ENCODE results near the gene ASNSD1. TPM values are rescaled to one million over a fixed set of nuclear protein-coding genes. Genes with fewer than 3 reads are reported as not detected.
"Not testable (repeated sequence)": the region's sequence is repeated elsewhere in the genome, so short reads cannot be mapped to it uniquely, and the experiment has no call there.

ASNSD1 gene
- total RNA-seq, 6 experiments from 2014 or later, result 18.7 to 31.6 (median 27.0) TPM

GRCh38 chr2:189685540-189686229, 24.4 kb downstream of the ASNSD1 start:
- Histone ChIP-seq H3K36me3 (peaks cover 0 to 5% (median 0%) of the 10 kb centered on the region in 4 donors), H3K4me3 (no peak overlapping the region), H3K9me3 (no peaks in the 10 kb centered on the region), H3K4me1 (no peaks in the 10 kb centered on the region), H3K27me3 (no peaks in the 10 kb centered on the region), H3K27ac (no peak overlapping the region)
- TF ChIP-seq CTCF (IDR thresholded peaks at IDR 0.05) (no peak), POLR2A (IDR thresholded peaks at IDR 0.05) (no peak)
- ATAC-seq (no peak), DNase-seq (no peak)
- intact Hi-C loops (cut with DNase I), result no loop called here
- 67% methylated on average over 2 of the region's 2 CpGs for WGBS (ENCODE audit: insufficient coverage, low coverage, low lambda C conversion rate, missing lambda C conversion rate)

GRCh38 chr2:189687796-189688195, 26.5 kb downstream of the ASNSD1 start:
- H3K4me3 ChIP-seq; ATAC-seq; H3K9me3 ChIP-seq; DNase-seq; H3K27me3 ChIP-seq; H3K36me3 ChIP-seq; H3K4me1 ChIP-seq; intact Hi-C loops (cut with DNase I); H3K27ac ChIP-seq: not testable (repeated sequence)
- 45% methylated on average over 1 of the region's 1 CpG for WGBS (ENCODE audit: insufficient coverage, low coverage, low lambda C conversion rate, missing lambda C conversion rate)

GRCh38 chr2:189696223-189696622, 35.0 kb downstream of the ASNSD1 start:
- Histone ChIP-seq H3K4me1 (peaks cover 0 to 7% (median 0%) of the 10 kb centered on the region in 4 donors), H3K9me3 (no peaks in the 10 kb centered on the region), H3K27me3 (no peaks in the 10 kb centered on the region), H3K27ac (no peak overlapping the region), H3K36me3 (no peaks in the 10 kb centered on the region), H3K4me3 (no peak overlapping the region)
- ATAC-seq (no peak), DNase-seq (no peak)
- intact Hi-C loops (cut with DNase I), result no loop called here
- 69% methylated on average over 3 of the region's 3 CpGs for WGBS (ENCODE audit: insufficient coverage, low coverage, low lambda C conversion rate, missing lambda C conversion rate)
- TF ChIP-seq CTCF (IDR thresholded peaks at IDR 0.05) (no peak), POLR2A (IDR thresholded peaks at IDR 0.05) (no peak)

GRCh38 chr2:189698020-189698887, 37.0 kb downstream of the ASNSD1 start:
- intact Hi-C loops (cut with DNase I), result no loop called here
- peak; percentile 97 to 98 (median 98) for ATAC-seq
- peak in 1 of 3 donors; percentile 63 for DNase-seq
- WGBS (ENCODE audit: insufficient coverage, low coverage, low lambda C conversion rate, missing lambda C conversion rate), result 17% methylated on average over 6 of the region's 6 CpGs
- Histone ChIP-seq H3K36me3 (no peaks in the 10 kb centered on the region), H3K9me3 (no peaks in the 10 kb centered on the region), H3K27ac (peak overlapping the region in 1 of 3 donors; percentile 34), H3K4me1 (peaks cover 0 to 7% (median 0%) of the 10 kb centered on the region in 4 donors), H3K4me3 (peak overlapping the region in 2 of 3 donors; percentile 30 to 35), H3K27me3 (no peaks in the 10 kb centered on the region)
- peak; percentile 47 to 76 (median 70) for TF ChIP-seq CTCF (IDR thresholded peaks at IDR 0.05)
- no peak for TF ChIP-seq POLR2A (IDR thresholded peaks at IDR 0.05)

GRCh38 chr2:189700681-189701080, 39.4 kb downstream of the ASNSD1 start:
- 46% methylated on average over 2 of the region's 2 CpGs for WGBS (ENCODE audit: insufficient coverage, low coverage, low lambda C conversion rate, missing lambda C conversion rate)
- Histone ChIP-seq H3K9me3 (no peaks in the 10 kb centered on the region), H3K36me3 (no peaks in the 10 kb centered on the region), H3K4me1 (peaks cover 0 to 7% (median 0%) of the 10 kb centered on the region in 4 donors), H3K4me3 (no peak overlapping the region), H3K27me3 (no peaks in the 10 kb centered on the region), H3K27ac (no peak overlapping the region)
- ATAC-seq, result no peak
- DNase-seq, result no peak
- no peak for TF ChIP-seq POLR2A (IDR thresholded peaks at IDR 0.05)
- no peak for TF ChIP-seq CTCF (IDR thresholded peaks at IDR 0.05)
- intact Hi-C loops (cut with DNase I), result no loop called here

Measured in right lobe of liver (tissue), 6 donors.